ENCODE results near the gene RNASE1.
"Not testable (repeated sequence)": the region's sequence is repeated elsewhere in the genome, so short reads cannot be mapped to it uniquely, and the experiment has no call there.

The RNASE1 gene

DNA sequence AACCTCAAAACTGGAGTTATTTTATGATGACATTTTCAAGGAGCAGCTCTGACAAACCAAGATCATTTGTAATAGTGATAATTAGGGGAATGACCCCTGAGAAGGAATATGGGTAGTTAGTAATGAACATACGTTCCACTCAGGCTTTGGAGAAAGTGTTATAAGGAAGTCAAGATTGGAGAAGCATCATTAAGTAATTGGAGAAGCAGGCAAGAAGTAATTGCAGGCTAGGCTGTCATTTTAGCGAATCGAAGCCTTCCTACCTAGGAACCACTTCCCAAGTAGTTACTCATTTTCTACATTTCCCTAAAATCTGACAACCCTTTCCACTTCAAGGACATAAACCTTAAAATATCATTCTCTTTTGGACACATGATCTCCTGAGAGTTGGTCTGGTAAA is 33.2 kb downstream of the RNASE1 start:
- DNase-seq: no peak

DNA sequence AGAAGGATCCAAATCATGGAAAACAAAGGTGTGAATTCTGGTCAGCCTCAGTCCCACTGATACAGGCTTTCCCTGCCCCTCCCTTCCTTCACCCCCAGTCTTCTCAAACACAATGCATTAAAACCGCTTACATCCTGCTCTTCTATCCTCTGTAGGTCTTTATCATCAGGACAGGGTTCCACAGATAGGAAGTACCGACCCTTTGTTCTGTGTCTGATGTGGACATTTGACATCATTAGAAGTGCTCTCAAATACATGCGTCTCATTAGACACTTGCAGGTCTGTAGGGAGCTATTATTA is 34.1 kb downstream of the RNASE1 start:
- DNase-seq: no peak

GRCh38 chr14:20760950-20761349 is 41.7 kb downstream of the RNASE1 start:
- DNase-seq: no peak

DNA sequence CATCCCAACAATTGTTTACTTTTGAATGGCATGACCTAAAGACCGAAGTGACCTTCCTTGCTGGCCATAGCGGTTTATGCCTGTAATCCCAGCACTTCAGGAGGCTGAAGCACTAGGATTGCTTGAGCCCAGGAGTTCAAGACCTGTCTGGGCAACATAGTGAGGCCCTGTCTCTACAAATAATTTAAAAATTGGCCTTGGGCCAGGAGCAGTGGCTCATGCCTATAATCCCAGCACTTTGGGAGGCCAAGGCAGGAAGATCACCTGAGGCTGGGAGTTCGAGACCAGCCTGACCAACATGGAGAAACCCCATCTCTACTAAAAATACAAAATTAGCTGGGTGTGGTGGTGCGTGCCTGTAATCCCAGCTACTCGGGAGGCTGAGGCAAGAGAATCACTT is 43.2 kb downstream of the RNASE1 start:
- DNase-seq: not testable (repeated sequence)

- DNase-seq: no peak
Observed at GRCh38 chr14:20757965-20758364, 44.7 kb downstream of the RNASE1 start.

- no peak for DNase-seq
Observed at GRCh38 chr14:20755037-20755436, 47.6 kb downstream of the RNASE1 start.

GRCh38 chr14:20754308-20754707 is 48.3 kb downstream of the RNASE1 start:
- DNase-seq: no peak

- DNase-seq: no peak
Observed at GRCh38 chr14:20751963-20752562, 50.6 kb downstream of the RNASE1 start.
